Measurements from ENCODE around the gene KIAA0513. TPM values are rescaled to one million over a fixed set of nuclear protein-coding genes. Genes with fewer than 3 reads are reported as not detected.

The KIAA0513 gene
- total RNA-seq, 1 experiment from 2014 or later, result 6.6 TPM

GRCh38 chr16:85137323-85138072 is 109.9 kb downstream of the KIAA0513 start (continued):
- TF ChIP-seq SRF (IDR thresholded peaks at IDR 0.05; ENCODE audit: low read depth), result no peak
- TF ChIP-seq CBX3 (IDR thresholded peaks at IDR 0.05; ENCODE audit: low read depth), result no peak
- no peak for TF ChIP-seq TCF7L2 (IDR thresholded peaks at IDR 0.05; ENCODE audit: borderline replicate concordance, extremely low read depth, insufficient read depth, insufficient read length)
- TF ChIP-seq CTCF (IDR thresholded peaks at IDR 0.05 in 2 of 3, conservative IDR thresholded peaks at IDR 0.05 in 1 of 3; ENCODE audit: borderline replicate concordance in 1 of 3, insufficient read depth in 1 of 3, low read depth in 2 of 3, low read length in 2 of 3), result no peak
- TF ChIP-seq ATF3 (IDR thresholded peaks at IDR 0.05), result no peak

- intact Hi-C loops (cut with micrococcal nuclease), result no loop called here
- Histone ChIP-seq H2AFZ (ENCODE audit: low read depth, low read length, poor library complexity, severe bottlenecking) (no peak overlapping the region), H3K4me1 (ENCODE audit: control insufficient read depth in 1 of 2, insufficient read depth in 2 of 2, low read length in 2 of 2) (no peaks in the 10 kb centered on the region), H3K9me3 (ENCODE audit: control insufficient read depth in 1 of 2, insufficient read depth in 1 of 2, low read depth in 1 of 2, low read length in 2 of 2) (no peaks in the 10 kb centered on the region), H3K9me2 (ENCODE audit: insufficient read depth) (no peaks in the 10 kb centered on the region), H3K36me3 (ENCODE audit: control insufficient read depth in 1 of 2, insufficient read depth in 2 of 2, low read length in 2 of 2) (no peaks in the 10 kb centered on the region), H4K20me1 (ENCODE audit: insufficient read depth) (no peaks in the 10 kb centered on the region), H3K4me2 (ENCODE audit: low read length) (no peak overlapping the region), H3K9ac (ENCODE audit: low read length) (no peak overlapping the region), H3K79me2 (ENCODE audit: insufficient read depth, low read length) (no peaks in the 10 kb centered on the region), H3K27ac (ENCODE audit: low read depth, low read length) (no peak overlapping the region), H3K27me3 (ENCODE audit: insufficient read depth, low read length) (no peaks in the 10 kb centered on the region), H3K4me3 (replicated peaks in 1 of 2; ENCODE audit: low read depth in 1 of 2, low read length in 2 of 2) (no peak overlapping the region)
- ChIA-PET POLR2A (no interaction called here), RAD21 (ENCODE audit: low non-redundant PET in 1 of 2, low total read pairs in 2 of 2, uncharacterized antibody in 2 of 2, unreplicated experiment in 2 of 2) (no interaction called here), CTCF (no interaction called here)
- DNase-seq (ENCODE audit: low read depth, low spot score) (no peak), ATAC-seq (no peak)
- no TSS peak for BruUV-seq (replicated peaks)
- TF ChIP-seq POLR2AphosphoS5 (IDR thresholded peaks at IDR 0.05; ENCODE audit: low read depth, low read length), result no peak
- TF ChIP-seq SIN3A (IDR thresholded peaks at IDR 0.05; ENCODE audit: low read depth), result no peak
- no peak for TF ChIP-seq ZBTB33 (IDR thresholded peaks at IDR 0.05; ENCODE audit: extremely low read depth, insufficient replicate concordance, low read length)
- TF ChIP-seq SP1 (IDR thresholded peaks at IDR 0.05; ENCODE audit: low read depth), result no peak
- TF ChIP-seq EZH2 (IDR thresholded peaks at IDR 0.05), result no peak
- no peak for TF ChIP-seq REST (IDR thresholded peaks at IDR 0.05; ENCODE audit: low read depth)
- TF ChIP-seq ATF3 (IDR thresholded peaks at IDR 0.05), result no peak
- TF ChIP-seq ZNF274 (IDR thresholded peaks at IDR 0.05; ENCODE audit: low read depth, low read length), result no peak
Observed at GRCh38 chr16:85138073-85138824, 110.7 kb downstream of the KIAA0513 start.
